B cell (primary cell): Measurements from ENCODE around the gene USP7. TPM values are rescaled to one million over a fixed set of nuclear protein-coding genes. Genes with fewer than 3 reads are reported as not detected.
A peak's percentile ranks its signal among the peaks of the same experiment; 100 is the strongest.

Experiments
- ATAC-seq: fragments of 200-7000 bp; cut with Tn5 transposase; one replicate; pipeline ENCODE4 v1.10.0; 2021; ENCODE audit warnings: low read depth, mild to moderate bottlenecking, moderate number of reproducible peaks, moderate library complexity
- CTCF ChIA-PET: fragments of 350-600 bp; sonication (Branson Sonifier 250); formaldehyde crosslinking; loops from one replicate; lab custom pipeline; 2021; ENCODE audit warnings: antibody characterized with exemption, inconsistent platforms; lab: Charles Lee
- POLR2A ChIA-PET: fragments of 350-600 bp; sonication (Branson Sonifier 250); formaldehyde crosslinking; loops from one replicate; lab custom pipeline; 2021; ENCODE audit warnings: antibody characterized with exemption; lab: Charles Lee
- DNase-seq: peaks from one replicate; pipeline ENCODE4 v3.0.0; 2013
- H2AFZ ChIP-seq: 2 replicates; pipeline ENCODE4 v1.6.1; 2012; ENCODE audit warnings: mild to moderate bottlenecking, low read depth, low read length; ENCODE audit not compliant: insufficient read depth, poor library complexity, severe bottlenecking
- H3K27ac ChIP-seq, 2 donors: 1 replicate in 1 of 2; 2 replicates in 1 of 2; pipeline ENCODE4 v1.5.1; 2012 to 2013; ENCODE audit warnings: low read length in 2 of 2, mild to moderate bottlenecking in 2 of 2, moderate library complexity in 1 of 2
- H3K27me3 ChIP-seq, 4 experiments: fragments of 200-600 bp in 1 of 4; sonication (generic) in 1 of 4; replicated peaks in 1 of 4; 1 replicate in 2 of 4; 2 replicates in 2 of 4; pipeline versions ENCODE4 v1.6.1 to v1.7.0; 2013 to 2016; ENCODE audit warnings: low read length in 3 of 4, mild to moderate bottlenecking in 2 of 4, mixed read lengths in 1 of 4, moderate library complexity in 1 of 4; ENCODE audit not compliant: insufficient read depth in 4 of 4, control insufficient read depth in 3 of 4; ENCODE audit errors: control extremely low read depth in 1 of 4
- H3K36me3 ChIP-seq, 2 experiments: replicated peaks in 1 of 2; 1 replicate in 1 of 2; 2 replicates in 1 of 2; pipeline versions ENCODE4 v1.6.1 to v1.7.1; 2013; ENCODE audit warnings: low read length in 1 of 2; ENCODE audit not compliant: insufficient read depth in 2 of 2, control insufficient read depth in 1 of 2; ENCODE audit errors: control extremely low read depth in 1 of 2, extremely low read depth in 1 of 2
- H3K4me1 ChIP-seq, 2 donors: fragments of 200-600 bp in 1 of 2; sonication (generic) in 1 of 2; 1 replicate in 1 of 2; 2 replicates in 1 of 2; pipeline versions ENCODE4 v1.5.1 to v1.6.1; 2013 to 2017; ENCODE audit warnings: low read length in 2 of 2; ENCODE audit not compliant: control insufficient read depth in 2 of 2, insufficient read depth in 2 of 2
- H3K4me2 ChIP-seq: replicated peaks from 2 replicates; pipeline ENCODE3; 2012; ENCODE audit warnings: mild to moderate bottlenecking, low read depth, low read length; ENCODE audit not compliant: poor library complexity, severe bottlenecking
- H3K4me3 ChIP-seq, 5 experiments: fragments of 200-600 bp in 1 of 5; sonication (generic) in 1 of 5; 1 replicate in 3 of 5; 2 replicates in 2 of 5; pipeline versions ENCODE4 v1.5.1 to v1.7.0; 2011 to 2016; ENCODE audit warnings: low read length in 4 of 5, mild to moderate bottlenecking in 4 of 5, low read depth in 2 of 5, control low read depth in 1 of 5, moderate library complexity in 1 of 5; ENCODE audit not compliant: insufficient read depth in 1 of 5; ENCODE audit errors: control extremely low read depth in 1 of 5, extremely low read depth in 1 of 5
- H3K79me2 ChIP-seq: fragments of 200-600 bp; sonication (generic); one replicate; pipeline ENCODE4 v1.6.0; 2016; ENCODE audit warnings: low read length; ENCODE audit not compliant: control insufficient read depth, insufficient read depth
- H3K9ac ChIP-seq: fragments of 200-600 bp; sonication (generic); 2 replicates; pipeline ENCODE4 v1.6.1; 2017; ENCODE audit warnings: mild to moderate bottlenecking, low read length, moderate library complexity
- H3K9me3 ChIP-seq, 3 donors: one replicate each; pipeline versions ENCODE4 v1.6.1 to v1.7.1; 2013; ENCODE audit warnings: low read length in 2 of 3; ENCODE audit not compliant: control insufficient read depth in 2 of 3, insufficient read depth in 1 of 3; ENCODE audit errors: control extremely low read depth in 1 of 3
- H4K20me1 ChIP-seq: 2 replicates; pipeline ENCODE4 v1.6.0; 2012; ENCODE audit warnings: mild to moderate bottlenecking, low read length; ENCODE audit not compliant: insufficient read depth, control insufficient read depth, poor library complexity, severe bottlenecking
- H3K27ac Mint-ChIP-seq: one replicate; pipeline ENCODE4 v1.8.0; 2021; ENCODE audit warnings: mixed read lengths
- H3K27me3 Mint-ChIP-seq: one replicate; pipeline ENCODE4 v1.8.0; 2021; ENCODE audit warnings: mixed read lengths
- H3K4me1 Mint-ChIP-seq: one replicate; pipeline ENCODE4 v1.8.0; 2021; ENCODE audit warnings: mixed read lengths
- H3K4me3 Mint-ChIP-seq: one replicate; pipeline ENCODE4 v1.8.0; 2021; ENCODE audit warnings: mixed read lengths
- H3K9me3 Mint-ChIP-seq: one replicate; pipeline ENCODE4 v1.8.0; 2022; ENCODE audit warnings: mixed read lengths; ENCODE audit not compliant: insufficient read depth
- EZH2 ChIP-seq: IDR thresholded peaks from 2 replicates; pipeline ENCODE4 v1.6.1; 2012; ENCODE audit warnings: borderline replicate concordance, low read depth, mild to moderate bottlenecking, moderate library complexity, low read length; ENCODE audit not compliant: insufficient read depth, poor library complexity, severe bottlenecking
- WGBS: methylation state at CpG from one replicate; pipeline ENCODE4 v1.1.5; 2013; ENCODE audit warnings: missing lambda C conversion rate; ENCODE audit not compliant: insufficient coverage; 5-methylcytosine and 5-hydroxymethylcytosine counted together
- intact Hi-C: fragments of 100-400 bp; cut with micrococcal nuclease; formaldehyde crosslinking; loops from one replicate; pipeline ENCODE4 v1.10.0; 2022
- polyA plus RNA-seq: library from polyadenylated mRNA; depleted of rRNA; stranded (reverse); fragments of >200 nt; gene quantifications from 2 replicates; pipeline ENCODE4 v1.2.3, GENCODE V29; 2012
- total RNA-seq, 2 donors: library from RNA; stranded (reverse); fragments of 120-200 nt in 1 of 2; gene quantifications; 1 replicate in 1 of 2; 2 replicates in 1 of 2; pipeline versions ENCODE4 v1.2.3 to v1.2.4, GENCODE V29; 2013 to 2022
- TF ChIP-seq, protein P1 (sequence below): fragments of 200-600 bp; IDR thresholded peaks from one replicate; pipeline ENCODE4 v1.8.0; 2022; ENCODE audit warnings: antibody characterized with exemption, mild to moderate bottlenecking

USP7 gene
- total and polyA plus RNA-seq, 2 donors (not counting 1 experiment from before 2014, with no cell fraction given) = 27.4 to 223 TPM

GRCh38 chr16:8961811-8962390, 1.8 kb downstream of the USP7 start:
- ATAC-seq (no peak), DNase-seq (peak; percentile 34)
- Mint-ChIP-seq H3K9me3 (no peaks in the 10 kb centered on the region), H3K27ac (peak overlapping the region; percentile 95), H3K4me1 (peaks cover 59% of the 10 kb centered on the region), H3K27me3 (peaks cover 5% of the 10 kb centered on the region), H3K4me3 (peak overlapping the region; percentile 90)
- H3K27me3 ChIP-seq = peaks cover 0 to 4% (median 0%) of the 10 kb centered on the region in 4 experiments
- peak overlapping the region; percentile 70 for H3K4me2 ChIP-seq
- H4K20me1 ChIP-seq = peaks cover 64% of the 10 kb centered on the region
- intact Hi-C loops = loop anchor here (1.0 to 5.0 kb wide), 6 partner anchors 17 to 165 kb away; partner anchors contain the start of genes CARHSP1, PMM2 and TMEM186
- H2AFZ ChIP-seq = no peak overlapping the region
- ChIA-PET CTCF (interaction anchor here (1.1 to 3.4 kb wide), 4 partner anchors 26 to 173 kb away, joined by 3 to 14 read pairs (median 6); no protein-coding TSS in a partner anchor), POLR2A (interaction anchor here (1.0 to 2.2 kb wide), 4 partner anchors 47 to 129 kb away, joined by 4 to 7 read pairs (median 5); partner anchors contain the start of genes CARHSP1 and HAPSTR1)
- 16% methylated on average over 11 of the region's 15 CpGs for WGBS
- H3K4me1 ChIP-seq = peaks cover 56 to 59% of the 10 kb centered on the region in 2 donors
- peak overlapping the region; percentile 56 to 80 (median 65) for H3K4me3 ChIP-seq
- H3K27ac ChIP-seq = peak overlapping the region; percentile 87 to 89
- H3K9ac ChIP-seq = peak overlapping the region; percentile 77
- H3K36me3 ChIP-seq = no peaks in the 10 kb centered on the region
- no peak for TF ChIP-seq EZH2
- TF ChIP-seq, protein P1, sequence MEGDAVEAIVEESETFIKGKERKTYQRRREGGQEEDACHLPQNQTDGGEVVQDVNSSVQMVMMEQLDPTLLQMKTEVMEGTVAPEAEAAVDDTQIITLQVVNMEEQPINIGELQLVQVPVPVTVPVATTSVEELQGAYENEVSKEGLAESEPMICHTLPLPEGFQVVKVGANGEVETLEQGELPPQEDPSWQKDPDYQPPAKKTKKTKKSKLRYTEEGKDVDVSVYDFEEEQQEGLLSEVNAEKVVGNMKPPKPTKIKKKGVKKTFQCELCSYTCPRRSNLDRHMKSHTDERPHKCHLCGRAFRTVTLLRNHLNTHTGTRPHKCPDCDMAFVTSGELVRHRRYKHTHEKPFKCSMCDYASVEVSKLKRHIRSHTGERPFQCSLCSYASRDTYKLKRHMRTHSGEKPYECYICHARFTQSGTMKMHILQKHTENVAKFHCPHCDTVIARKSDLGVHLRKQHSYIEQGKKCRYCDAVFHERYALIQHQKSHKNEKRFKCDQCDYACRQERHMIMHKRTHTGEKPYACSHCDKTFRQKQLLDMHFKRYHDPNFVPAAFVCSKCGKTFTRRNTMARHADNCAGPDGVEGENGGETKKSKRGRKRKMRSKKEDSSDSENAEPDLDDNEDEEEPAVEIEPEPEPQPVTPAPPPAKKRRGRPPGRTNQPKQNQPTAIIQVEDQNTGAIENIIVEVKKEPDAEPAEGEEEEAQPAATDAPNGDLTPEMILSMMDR = no peak
- H3K79me2 ChIP-seq = peaks cover 72% of the 10 kb centered on the region
- H3K9me3 ChIP-seq = no peaks in the 10 kb centered on the region

- no peaks in the 10 kb centered on the region for H3K36me3 ChIP-seq
- no peak for TF ChIP-seq EZH2
- TF ChIP-seq, protein P1 = no peak
- ATAC-seq (no peak), DNase-seq (no peak)
- intact Hi-C loops = loop anchor here (1.0 to 5.0 kb wide), 4 partner anchors 9 to 131 kb away; partner anchors contain the start of gene HAPSTR1
- H2AFZ ChIP-seq = no peak overlapping the region
- H3K27ac Mint-ChIP-seq = peak overlapping the region; percentile 88
- H3K27ac ChIP-seq = peak overlapping the region; percentile 21 to 89
- CTCF ChIA-PET = interaction anchor here (1.1 to 3.4 kb wide), 6 partner anchors 13 to 174 kb away, joined by 3 to 14 read pairs (median 8); no protein-coding TSS in a partner anchor
- peaks cover 76% of the 10 kb centered on the region for H4K20me1 ChIP-seq
- WGBS = 80% methylated on average over 1 of the region's 1 CpG
- H3K9ac ChIP-seq = peak overlapping the region; percentile 33
- no peaks in the 10 kb centered on the region for H3K9me3 ChIP-seq
- POLR2A ChIA-PET = interaction anchor here (2.2 kb wide), 1 partner anchor 131 kb away, joined by 7 read pairs; the partner anchor contains the start of gene HAPSTR1
- peaks cover 5% of the 10 kb centered on the region for H3K27me3 Mint-ChIP-seq
- H3K79me2 ChIP-seq = peaks cover 84% of the 10 kb centered on the region
- H3K4me2 ChIP-seq = peak overlapping the region; percentile 70
- no peak overlapping the region for H3K4me3 ChIP-seq
- no peaks in the 10 kb centered on the region for H3K9me3 Mint-ChIP-seq
- no peaks in the 10 kb centered on the region for H3K27me3 ChIP-seq
- peaks cover 66 to 71% of the 10 kb centered on the region in 2 donors for H3K4me1 ChIP-seq
- peak overlapping the region; percentile 90 for H3K4me3 Mint-ChIP-seq
- peaks cover 70% of the 10 kb centered on the region for H3K4me1 Mint-ChIP-seq
Observed at GRCh38 chr16:8960788-8961109, 3.0 kb downstream of the USP7 start.
